Sigmoid colon (tissue), 3 donors: Measurements from ENCODE around the gene MESP1.

Source experiments
- CTCF ChIP-seq, 4 experiments: fragments of 450-650 bp in 3 of 4; fragments of 200-600 bp in 1 of 4; IDR thresholded peaks; one replicate each; pipeline ENCODE4 v1.5.1; 2016 to 2019; ENCODE audit warnings: antibody characterized with exemption in 4 of 4, mild to moderate bottlenecking in 3 of 4, moderate library complexity in 2 of 4
- POLR2A ChIP-seq, 2 donors: fragments of 450-650 bp; IDR thresholded peaks; one replicate each; pipeline ENCODE4 v1.6.1; 2016; ENCODE audit warnings: antibody characterized with exemption in 2 of 2, mild to moderate bottlenecking in 2 of 2, moderate library complexity in 2 of 2

- TF ChIP-seq CTCF (IDR thresholded peaks at IDR 0.05): no peak
- no peak for TF ChIP-seq POLR2A (IDR thresholded peaks at IDR 0.05)
These were observed 1.5 kb downstream of the MESP1 start for GRCh38 chr15:89749526-89749925.
